ENCODE measurements around the gene SGCD. TPM values are rescaled to one million over a fixed set of nuclear protein-coding genes. Genes with fewer than 3 reads are reported as not detected.

Gene SGCD
- total and polyA plus RNA-seq, 8 donors = 0.58 to 55.8 (median 2.8) TPM

DNA sequence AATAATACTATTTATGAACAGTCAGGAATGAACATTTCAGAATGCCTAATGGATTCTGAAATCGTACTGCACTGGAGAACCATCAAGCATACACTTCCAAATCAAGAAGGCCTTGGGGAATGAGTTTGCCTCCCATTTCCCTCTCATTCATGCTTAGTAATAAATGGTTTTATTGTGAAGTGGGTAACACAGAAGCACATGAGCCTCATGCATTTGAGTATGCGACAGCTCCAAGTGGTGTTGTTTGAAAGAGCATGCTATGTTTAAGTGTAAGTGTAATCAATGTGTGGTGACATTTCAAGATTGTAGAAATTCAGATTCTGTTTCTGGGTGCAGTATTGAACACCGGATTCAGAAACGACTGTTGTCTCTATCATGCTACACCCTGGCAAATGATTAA lies 60.0 kb downstream of the SGCD start:
- TF ChIP-seq EP300 (IDR thresholded peaks at IDR 0.05) = no peak
- TF ChIP-seq CTCF (IDR thresholded peaks at IDR 0.05) = no peak
- no peak for TF ChIP-seq POLR2A (IDR thresholded peaks at IDR 0.05)
- TF ChIP-seq POLR2AphosphoS5 (IDR thresholded peaks at IDR 0.05) = no peak
- H3K9me3 ChIP-seq = no peaks in the 10 kb centered on the region
- H3K4me3 ChIP-seq = no peak overlapping the region
- WGBS, 5 donors = 68 to 74% (median 72%) methylated on average over 4 of the region's 4 CpGs
- H3K27ac ChIP-seq = no peak overlapping the region
- H3K27me3 ChIP-seq = no peaks in the 10 kb centered on the region
- intact Hi-C loops (cut with DNase I; ENCODE audit: low total_unique reads) = no loop called here
- no peaks in the 10 kb centered on the region for H3K36me3 ChIP-seq
- no peak for DNase-seq
- H3K4me1 ChIP-seq = no peaks in the 10 kb centered on the region

- Histone ChIP-seq H3K4me3 (no peak overlapping the region), H3K27me3 (no peaks in the 10 kb centered on the region), H3K9me3 (no peaks in the 10 kb centered on the region), H3K4me1 (no peaks in the 10 kb centered on the region), H3K27ac (no peak overlapping the region), H3K36me3 (no peaks in the 10 kb centered on the region)
- intact Hi-C loops (cut with DNase I; ENCODE audit: low total_unique reads) = no loop called here
- no peak for DNase-seq
- TF ChIP-seq POLR2AphosphoS5 (IDR thresholded peaks at IDR 0.05) = no peak
- TF ChIP-seq EP300 (IDR thresholded peaks at IDR 0.05) = no peak
- TF ChIP-seq CTCF (IDR thresholded peaks at IDR 0.05) = no peak
- no peak for TF ChIP-seq POLR2A (IDR thresholded peaks at IDR 0.05)
Measured at GRCh38 chr5:156387391-156387790, 60.4 kb downstream of the SGCD start.

DNA sequence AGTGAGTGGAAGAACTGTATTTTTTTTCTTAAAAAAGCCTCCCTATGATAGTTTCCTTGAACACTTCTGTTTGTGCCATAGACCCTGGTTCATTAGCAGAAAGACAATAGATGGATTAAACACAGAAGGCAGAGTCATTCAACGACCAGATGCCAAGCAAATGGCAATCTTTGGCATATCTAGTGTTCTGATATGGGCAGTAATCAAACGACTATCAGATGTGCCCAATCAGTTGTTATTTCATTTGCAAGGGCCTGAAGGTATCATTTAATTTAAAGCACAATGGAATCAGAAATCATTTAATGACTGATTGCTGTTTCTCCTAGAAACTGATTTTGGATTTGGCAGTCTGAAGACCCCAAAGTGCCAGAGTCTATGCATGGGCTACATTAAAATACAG lies 61.3 kb downstream of the SGCD start:
- WGBS, 5 donors = 12 to 34% (median 24%) methylated on average over 2 of the region's 2 CpGs
- Histone ChIP-seq H3K4me1 (no peaks in the 10 kb centered on the region), H3K4me3 (no peak overlapping the region), H3K27ac (no peak overlapping the region), H3K9me3 (peaks cover 0 to 6% (median 1%) of the 10 kb centered on the region in 4 donors), H3K27me3 (no peaks in the 10 kb centered on the region), H3K36me3 (no peaks in the 10 kb centered on the region)
- intact Hi-C loops (cut with DNase I; ENCODE audit: low total_unique reads) = no loop called here
- no peak for DNase-seq
- TF ChIP-seq CTCF (IDR thresholded peaks at IDR 0.05) (no peak), EP300 (IDR thresholded peaks at IDR 0.05) (no peak), POLR2A (IDR thresholded peaks at IDR 0.05) (no peak), POLR2AphosphoS5 (IDR thresholded peaks at IDR 0.05) (no peak)

DNA sequence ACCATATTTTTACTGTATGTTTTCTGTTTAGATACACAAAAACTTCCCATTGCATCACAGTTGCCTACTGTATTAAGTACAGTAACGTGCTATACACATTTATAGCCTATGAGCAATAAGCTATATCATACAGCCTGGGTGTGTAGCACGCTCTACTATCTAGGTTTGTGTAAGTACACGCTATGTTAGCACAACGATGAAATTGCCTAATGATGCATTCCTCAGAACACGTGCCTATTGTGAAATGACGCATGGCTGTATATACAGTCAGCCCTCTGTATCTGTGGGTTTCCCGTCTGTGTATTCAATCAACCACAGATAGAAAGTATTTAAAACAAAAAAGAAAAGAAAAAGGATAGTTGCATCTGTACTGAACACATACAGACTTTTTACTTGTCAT lies 64.2 kb downstream of the SGCD start:
- H3K36me3 ChIP-seq = no peaks in the 10 kb centered on the region
- TF ChIP-seq POLR2A (IDR thresholded peaks at IDR 0.05) (no peak), EP300 (IDR thresholded peaks at IDR 0.05) (no peak), CTCF (IDR thresholded peaks at IDR 0.05) (no peak), POLR2AphosphoS5 (IDR thresholded peaks at IDR 0.05) (no peak)
- no peaks in the 10 kb centered on the region for H3K27me3 ChIP-seq
- WGBS, 5 donors = 25 to 61% (median 44%) methylated on average over 7 of the region's 7 CpGs
- H3K9me3 ChIP-seq = peaks cover 0 to 15% (median 1%) of the 10 kb centered on the region in 4 donors
- H3K4me1 ChIP-seq = peaks cover 0 to 16% (median 6%) of the 10 kb centered on the region in 4 donors
- no peak overlapping the region for H3K4me3 ChIP-seq
- peak in 1 of 2 donors; percentile 82 for DNase-seq
- H3K27ac ChIP-seq = no peak overlapping the region
- intact Hi-C loops (cut with DNase I; ENCODE audit: low total_unique reads) = no loop called here

Measured in stomach (tissue), 9 donors.